DOHH2 (cell line): ENCODE measurements around the gene GSK3B.

Experiments
- EZH2phosphoT487 ChIP-seq: fragments of 200-600 bp; sonication (generic); IDR thresholded peaks from 2 replicates; pipeline ENCODE4 v1.6.1; 2017; ENCODE audit warnings: borderline replicate concordance, mild to moderate bottlenecking, antibody characterized with exemption, low read length, moderate library complexity, mixed read lengths
- TF ChIP-seq, protein P1 (sequence below): fragments of 200-600 bp; sonication (generic); IDR thresholded peaks from one replicate; pipeline ENCODE4 v1.5.1; 2014; ENCODE audit warnings: antibody characterized with exemption, mild to moderate bottlenecking, low read depth, low read length; ENCODE audit not compliant: poor library complexity, severe bottlenecking

DNA sequence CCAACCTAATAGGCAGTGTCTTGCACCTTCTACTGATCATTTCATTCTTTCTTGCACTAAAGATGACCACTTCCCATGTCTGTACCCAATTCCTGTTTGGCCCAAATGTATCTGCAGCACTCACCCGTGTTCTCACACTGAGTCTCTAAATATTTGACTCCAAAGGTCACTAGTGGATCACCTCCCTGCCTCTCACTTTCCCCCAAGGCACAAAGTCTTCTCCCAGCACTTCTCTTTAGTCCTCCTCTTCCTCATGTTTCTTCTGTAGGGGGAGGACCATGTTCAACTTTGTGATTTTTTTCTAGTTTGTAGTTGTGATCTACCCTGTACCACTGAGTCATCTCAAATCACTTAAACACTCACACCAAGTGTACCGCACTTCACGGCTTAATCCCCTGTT lies 298.4 kb downstream of the GSK3B start:
- TF ChIP-seq, protein P1, sequence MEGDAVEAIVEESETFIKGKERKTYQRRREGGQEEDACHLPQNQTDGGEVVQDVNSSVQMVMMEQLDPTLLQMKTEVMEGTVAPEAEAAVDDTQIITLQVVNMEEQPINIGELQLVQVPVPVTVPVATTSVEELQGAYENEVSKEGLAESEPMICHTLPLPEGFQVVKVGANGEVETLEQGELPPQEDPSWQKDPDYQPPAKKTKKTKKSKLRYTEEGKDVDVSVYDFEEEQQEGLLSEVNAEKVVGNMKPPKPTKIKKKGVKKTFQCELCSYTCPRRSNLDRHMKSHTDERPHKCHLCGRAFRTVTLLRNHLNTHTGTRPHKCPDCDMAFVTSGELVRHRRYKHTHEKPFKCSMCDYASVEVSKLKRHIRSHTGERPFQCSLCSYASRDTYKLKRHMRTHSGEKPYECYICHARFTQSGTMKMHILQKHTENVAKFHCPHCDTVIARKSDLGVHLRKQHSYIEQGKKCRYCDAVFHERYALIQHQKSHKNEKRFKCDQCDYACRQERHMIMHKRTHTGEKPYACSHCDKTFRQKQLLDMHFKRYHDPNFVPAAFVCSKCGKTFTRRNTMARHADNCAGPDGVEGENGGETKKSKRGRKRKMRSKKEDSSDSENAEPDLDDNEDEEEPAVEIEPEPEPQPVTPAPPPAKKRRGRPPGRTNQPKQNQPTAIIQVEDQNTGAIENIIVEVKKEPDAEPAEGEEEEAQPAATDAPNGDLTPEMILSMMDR: no peak
- TF ChIP-seq EZH2phosphoT487: no peak
